ENCODE measurements around the gene CEP162. TPM values are rescaled to one million over a fixed set of nuclear protein-coding genes. Genes with fewer than 3 reads are reported as not detected.
"Not testable (repeated sequence)": the region's sequence is repeated elsewhere in the genome, so short reads cannot be mapped to it uniquely, and the experiment has no call there.

Gene CEP162
- total RNA-seq, 4 donors from 2014 or later = 3.6 to 7.1 (median 5.2) TPM

DNA sequence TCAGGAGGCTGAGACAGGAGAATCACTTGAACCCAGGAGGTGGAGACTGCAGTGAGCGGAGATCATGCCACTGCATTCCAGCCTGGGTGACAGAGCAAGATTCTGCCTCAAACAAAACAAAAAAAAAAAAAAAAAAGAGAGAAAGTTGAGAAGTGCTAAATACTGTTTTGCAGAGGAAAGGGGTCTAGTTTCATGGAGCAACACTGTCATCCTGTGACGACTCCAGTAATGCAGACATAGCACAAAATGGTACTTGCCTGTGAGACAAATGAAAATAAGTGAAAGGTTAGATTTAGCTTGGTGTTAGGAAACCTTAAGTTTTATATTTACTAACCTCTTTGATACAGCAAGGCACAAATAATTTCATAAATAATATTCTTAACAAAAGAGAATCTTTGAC is 29.7 kb downstream of the CEP162 start:
- H3K4me3 ChIP-seq (ENCODE audit: low read depth, poor library complexity, severe bottlenecking) = no peak overlapping the region
- WGBS, 2 donors = 89 to 90% methylated on average over 2 of the region's 2 CpGs
- no peak for DNase-seq (ENCODE audit: low spot score in 2 of 2)
- intact Hi-C loops (cut with DNase I; ENCODE audit: low total_unique reads) = loop anchor here (10.0 kb wide), 1 partner anchor 1253 kb away; no protein-coding TSS in a partner anchor
- TF ChIP-seq POLR2A (IDR thresholded peaks at IDR 0.05) = no peak
- TF ChIP-seq, protein P1, sequence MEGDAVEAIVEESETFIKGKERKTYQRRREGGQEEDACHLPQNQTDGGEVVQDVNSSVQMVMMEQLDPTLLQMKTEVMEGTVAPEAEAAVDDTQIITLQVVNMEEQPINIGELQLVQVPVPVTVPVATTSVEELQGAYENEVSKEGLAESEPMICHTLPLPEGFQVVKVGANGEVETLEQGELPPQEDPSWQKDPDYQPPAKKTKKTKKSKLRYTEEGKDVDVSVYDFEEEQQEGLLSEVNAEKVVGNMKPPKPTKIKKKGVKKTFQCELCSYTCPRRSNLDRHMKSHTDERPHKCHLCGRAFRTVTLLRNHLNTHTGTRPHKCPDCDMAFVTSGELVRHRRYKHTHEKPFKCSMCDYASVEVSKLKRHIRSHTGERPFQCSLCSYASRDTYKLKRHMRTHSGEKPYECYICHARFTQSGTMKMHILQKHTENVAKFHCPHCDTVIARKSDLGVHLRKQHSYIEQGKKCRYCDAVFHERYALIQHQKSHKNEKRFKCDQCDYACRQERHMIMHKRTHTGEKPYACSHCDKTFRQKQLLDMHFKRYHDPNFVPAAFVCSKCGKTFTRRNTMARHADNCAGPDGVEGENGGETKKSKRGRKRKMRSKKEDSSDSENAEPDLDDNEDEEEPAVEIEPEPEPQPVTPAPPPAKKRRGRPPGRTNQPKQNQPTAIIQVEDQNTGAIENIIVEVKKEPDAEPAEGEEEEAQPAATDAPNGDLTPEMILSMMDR (IDR thresholded peaks at IDR 0.05) = no peak

DNA sequence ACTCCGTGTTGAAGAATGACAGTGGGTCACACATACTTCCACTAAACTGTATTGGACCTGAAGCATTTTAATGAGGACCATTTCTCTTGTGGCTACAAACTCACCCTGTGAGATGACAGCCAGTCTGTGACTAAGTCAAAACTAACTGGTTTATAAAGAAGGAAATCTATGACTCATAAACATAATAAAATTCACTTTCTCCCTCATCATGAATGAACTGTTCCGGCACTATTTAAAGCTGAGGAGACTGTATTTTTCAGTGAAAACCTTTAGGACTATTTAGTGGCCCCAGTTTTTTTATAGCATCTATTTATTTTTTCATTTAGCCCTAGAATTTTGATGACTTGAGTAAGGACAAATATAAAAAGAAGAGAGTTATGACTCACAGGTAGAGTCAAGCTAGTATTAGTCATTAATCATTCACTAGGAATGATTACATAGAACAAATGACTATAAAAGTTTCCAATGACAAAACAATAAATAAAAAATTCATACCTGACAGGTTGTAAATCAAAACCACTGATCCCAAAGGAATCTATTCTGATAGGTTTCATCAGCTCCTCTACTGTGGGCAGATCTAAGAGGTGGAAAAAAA is 34.2 kb downstream of the CEP162 start:
- no peak for TF ChIP-seq POLR2A (IDR thresholded peaks at IDR 0.05)
- TF ChIP-seq, protein P1 (IDR thresholded peaks at IDR 0.05) = no peak
- H3K4me3 ChIP-seq (ENCODE audit: low read depth, poor library complexity, severe bottlenecking) = no peak overlapping the region
- WGBS, 2 donors = 85 to 90% methylated on average over 2 of the region's 2 CpGs
- DNase-seq (ENCODE audit: low spot score in 2 of 2) = no peak
- intact Hi-C loops (cut with DNase I; ENCODE audit: low total_unique reads) = loop anchor here (10.0 kb wide), 1 partner anchor 1248 kb away; no protein-coding TSS in a partner anchor

DNA sequence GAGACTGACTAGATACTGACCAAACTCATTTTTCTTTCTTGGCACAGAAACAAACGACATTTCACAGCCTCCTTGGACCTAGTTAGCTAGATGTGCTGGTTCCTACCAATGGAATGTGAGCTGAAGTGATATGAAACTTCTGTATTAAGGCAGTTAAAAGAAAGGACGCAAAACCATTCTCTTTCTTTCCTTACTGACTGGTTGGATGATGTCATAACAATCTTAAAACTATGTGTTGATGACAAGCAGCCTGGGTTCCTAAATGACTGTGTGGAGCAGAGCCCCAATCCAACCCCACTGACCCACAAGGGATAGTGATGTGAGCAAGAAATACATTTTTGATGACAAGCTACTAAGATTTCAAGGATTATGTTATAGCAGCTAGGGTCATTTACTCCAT is 35.6 kb downstream of the CEP162 start:
- WGBS, 2 donors = 93 to 96% methylated on average over 2 of the region's 2 CpGs

DNA sequence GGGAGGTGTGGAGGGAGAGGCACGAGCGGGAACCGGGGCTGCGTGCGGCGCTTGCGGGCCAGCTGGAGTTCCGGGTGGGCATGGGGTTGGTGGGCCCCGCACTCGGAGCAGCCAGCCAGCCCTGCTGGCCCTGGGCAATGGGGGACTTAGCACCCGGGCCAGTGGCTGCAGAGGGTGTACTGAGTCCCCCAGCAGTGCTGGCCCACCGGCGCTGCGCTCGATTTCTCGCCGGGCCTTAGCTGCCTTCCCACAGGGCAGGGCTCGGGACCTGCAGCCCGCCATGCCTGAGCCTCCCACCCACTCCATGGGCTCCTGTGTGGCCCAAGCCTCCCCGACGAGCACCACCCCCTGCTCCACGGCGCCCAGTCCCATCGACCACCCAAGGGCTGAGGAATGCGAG is 38.1 kb downstream of the CEP162 start:
- DNase-seq (ENCODE audit: low spot score in 2 of 2); H3K4me3 ChIP-seq (ENCODE audit: low read depth, poor library complexity, severe bottlenecking); intact Hi-C loops (cut with DNase I; ENCODE audit: low total_unique reads): not testable (repeated sequence)
- WGBS, 2 donors = 98 to 100% methylated on average over 6 to 7 of the region's 25 CpGs

More for the DNA sequence above, 35.6 kb downstream of the CEP162 start:
- no peak overlapping the region for H3K4me3 ChIP-seq (ENCODE audit: low read depth, poor library complexity, severe bottlenecking)
- intact Hi-C loops (cut with DNase I; ENCODE audit: low total_unique reads) = loop anchor here (10.0 kb wide), 1 partner anchor 1247 kb away; no protein-coding TSS in a partner anchor
- TF ChIP-seq, protein P1 (IDR thresholded peaks at IDR 0.05) = no peak
- TF ChIP-seq POLR2A (IDR thresholded peaks at IDR 0.05) = no peak
- DNase-seq (ENCODE audit: low spot score in 2 of 2) = no peak

DNA sequence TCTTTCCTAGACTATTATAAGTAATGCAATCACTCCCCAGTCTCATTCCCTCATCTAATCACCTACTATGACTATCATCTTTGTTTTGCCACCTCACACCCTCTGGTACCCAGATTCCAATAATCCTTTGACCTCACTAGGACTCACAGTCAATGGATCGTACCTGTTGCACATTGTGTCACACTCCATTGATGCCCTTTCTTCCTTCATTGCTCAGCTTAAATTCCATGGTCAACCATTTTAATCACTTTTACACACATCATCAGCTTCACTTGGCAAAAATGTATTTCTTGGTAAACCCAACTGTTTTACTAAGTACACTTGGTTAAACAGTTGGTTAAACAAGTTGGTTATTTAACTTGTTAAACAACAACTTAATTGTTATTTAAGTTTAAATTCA is 44.0 kb downstream of the CEP162 start:
- 94 to 97% methylated on average over 1 of the region's 1 CpG for WGBS, 2 donors
- no peak for DNase-seq (ENCODE audit: low spot score in 2 of 2)
- intact Hi-C loops (cut with DNase I; ENCODE audit: low total_unique reads) = no loop called here
- TF ChIP-seq, protein P1 (IDR thresholded peaks at IDR 0.05) = no peak
- TF ChIP-seq POLR2A (IDR thresholded peaks at IDR 0.05) = no peak
- H3K4me3 ChIP-seq (ENCODE audit: low read depth, poor library complexity, severe bottlenecking) = no peak overlapping the region

DNA sequence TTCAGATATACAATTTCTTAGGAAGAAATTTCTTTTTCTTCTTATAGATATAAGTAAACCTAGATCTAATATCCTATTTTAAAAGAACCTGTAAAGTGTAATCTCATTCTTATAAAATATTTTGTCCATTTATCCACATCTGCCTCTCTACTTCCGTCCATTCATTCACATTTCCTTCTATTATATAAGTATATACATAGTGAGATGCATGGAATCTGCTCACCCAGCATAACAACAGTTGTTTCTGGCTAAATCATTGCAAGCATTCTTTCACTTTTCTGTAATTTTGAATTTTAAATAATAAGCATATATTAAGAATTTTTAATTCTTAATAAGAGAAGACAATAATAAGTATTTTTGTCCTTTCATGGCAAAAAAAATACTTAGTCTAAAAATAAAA is 45.4 kb downstream of the CEP162 start:
- WGBS, 2 donors = 91 to 94% methylated on average over 1 of the region's 1 CpG

More for the DNA sequence above, 45.4 kb downstream of the CEP162 start:
- DNase-seq (ENCODE audit: low spot score in 2 of 2) = no peak
- intact Hi-C loops (cut with DNase I; ENCODE audit: low total_unique reads) = no loop called here
- no peak overlapping the region for H3K4me3 ChIP-seq (ENCODE audit: low read depth, poor library complexity, severe bottlenecking)
- TF ChIP-seq POLR2A (IDR thresholded peaks at IDR 0.05) = no peak
- TF ChIP-seq, protein P1 (IDR thresholded peaks at IDR 0.05) = no peak

Measured in lower leg skin (tissue), 4 donors.